ENCODE results near the gene CABP4.
"Not testable (repeated sequence)": the region's sequence is repeated elsewhere in the genome, so short reads cannot be mapped to it uniquely, and the experiment has no call there.

CABP4 gene

GRCh38 chr11:67482275-67482826 lies 27.2 kb downstream of the CABP4 start:
- peak overlapping the region; percentile 66 for H3K4me3 ChIP-seq (ENCODE audit: low read length)
- no peak for DNase-seq (ENCODE audit: low read depth)
- no peak for TF ChIP-seq CTCF (conservative IDR thresholded peaks at IDR 0.05; ENCODE audit: low read depth, low read length)

- peak within 1 kb of the TSS; percentile 66 for H3K4me3 ChIP-seq (ENCODE audit: low read length)
- peak; percentile 6 for TF ChIP-seq CTCF (conservative IDR thresholded peaks at IDR 0.05; ENCODE audit: low read depth, low read length)
- DNase-seq (ENCODE audit: low read depth) = peak; percentile 90
These were observed 28.0 kb downstream of the CABP4 start, which contains the start of gene AIP for GRCh38 chr11:67482827-67483798. TSS of gene AIP (plus strand) at chr11:67483026. CDS start at chr11:67483159, 133 bp downstream.

- DNase-seq (ENCODE audit: low read depth) = no peak
- no peak for TF ChIP-seq CTCF (conservative IDR thresholded peaks at IDR 0.05; ENCODE audit: low read depth, low read length)
- no peak overlapping the region for H3K4me3 ChIP-seq (ENCODE audit: low read length)
These were observed 28.9 kb downstream of the CABP4 start for GRCh38 chr11:67483831-67484665.

GRCh38 chr11:67484847-67485311 lies 29.7 kb downstream of the CABP4 start:
- no peak for TF ChIP-seq CTCF (conservative IDR thresholded peaks at IDR 0.05; ENCODE audit: low read depth, low read length)
- H3K4me3 ChIP-seq (ENCODE audit: low read length) = no peak overlapping the region
- no peak for DNase-seq (ENCODE audit: low read depth)

- DNase-seq (ENCODE audit: low read depth); H3K4me3 ChIP-seq (ENCODE audit: low read length): not testable (repeated sequence)
These were observed 30.8 kb downstream of the CABP4 start for GRCh38 chr11:67485873-67486361.

- no peak overlapping the region for H3K4me3 ChIP-seq (ENCODE audit: low read length)
- no peak for DNase-seq (ENCODE audit: low read depth)
- no peak for TF ChIP-seq CTCF (conservative IDR thresholded peaks at IDR 0.05; ENCODE audit: low read depth, low read length)
These were observed 31.5 kb downstream of the CABP4 start for GRCh38 chr11:67486481-67487195.
